NCI-H1105 treated with DMSO at 0.1 percent for 48 hours (cell line): Measurements from ENCODE around the gene PRR14L.

Experiments
- DNase-seq: peaks from one replicate; lab custom pipeline; 2025; lab: John Stamatoyannopoulos, UW

PRR14L gene

DNA sequence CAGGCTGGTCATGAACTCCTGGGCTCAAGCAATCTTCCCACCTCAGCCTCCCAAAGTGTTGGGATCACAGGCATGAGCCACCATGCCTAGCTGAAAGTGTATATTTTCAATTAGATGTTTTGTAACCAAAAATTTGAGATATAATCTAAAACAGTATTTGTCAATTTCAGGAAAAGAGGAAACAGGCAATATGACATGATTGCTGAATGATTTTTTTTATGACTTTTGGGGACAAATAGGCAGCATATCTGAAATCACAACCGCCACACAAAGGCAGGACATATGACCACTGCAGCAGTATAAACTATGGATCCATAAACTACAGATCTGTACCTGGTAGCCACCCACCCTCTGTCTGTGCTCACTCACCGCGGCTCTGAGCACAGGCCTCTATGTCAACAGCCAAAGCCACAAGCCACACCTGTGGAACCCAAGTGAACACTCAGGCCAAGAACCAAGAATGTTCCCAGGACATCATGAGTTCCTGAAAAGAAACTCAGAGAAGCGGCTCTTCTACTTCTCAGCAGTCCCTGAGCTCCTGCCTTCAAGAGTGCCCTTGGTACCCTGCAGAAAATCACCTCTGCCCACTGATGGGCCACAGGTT lies 110.4 kb downstream of the PRR14L start:
- no peak for DNase-seq

- DNase-seq = no peak
Observed at GRCh38 chr22:31637891-31638618, 111.9 kb downstream of the PRR14L start.

DNA sequence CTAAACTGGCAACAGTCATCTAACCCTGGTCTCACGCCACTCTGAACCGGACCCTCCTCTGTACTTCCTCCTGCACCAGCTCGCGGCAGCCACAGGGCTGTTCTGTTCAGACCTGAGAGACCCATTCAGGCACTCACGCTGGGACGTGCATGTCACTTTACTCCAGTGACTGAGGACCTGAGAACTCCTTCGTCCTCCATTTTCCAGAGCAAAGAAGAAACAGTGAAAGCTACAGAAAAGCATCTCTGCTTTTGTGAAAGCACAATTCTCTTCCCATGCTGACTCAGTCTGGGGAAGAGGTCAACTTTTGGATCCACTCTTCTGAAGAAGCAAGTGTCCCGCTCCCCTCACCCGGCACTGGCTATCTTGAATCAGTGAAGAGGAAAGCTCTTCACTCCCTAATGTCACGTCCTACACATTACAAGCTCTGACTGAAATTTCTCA lies 112.5 kb downstream of the PRR14L start:
- no peak for DNase-seq

- DNase-seq = no peak
Observed at GRCh38 chr22:31635638-31636306, 114.2 kb downstream of the PRR14L start.

- DNase-seq = no peak
Observed at GRCh38 chr22:31631436-31631835, 118.5 kb downstream of the PRR14L start.
